Inferior parietal cortex (tissue), 1 donor: ENCODE results near the gene GID4.

Experiments
- DNase-seq: peaks from one replicate; pipeline ENCODE4 v3.0.0-alpha.2; 2016; ENCODE audit errors: extremely low spot score

The GID4 gene

DNA sequence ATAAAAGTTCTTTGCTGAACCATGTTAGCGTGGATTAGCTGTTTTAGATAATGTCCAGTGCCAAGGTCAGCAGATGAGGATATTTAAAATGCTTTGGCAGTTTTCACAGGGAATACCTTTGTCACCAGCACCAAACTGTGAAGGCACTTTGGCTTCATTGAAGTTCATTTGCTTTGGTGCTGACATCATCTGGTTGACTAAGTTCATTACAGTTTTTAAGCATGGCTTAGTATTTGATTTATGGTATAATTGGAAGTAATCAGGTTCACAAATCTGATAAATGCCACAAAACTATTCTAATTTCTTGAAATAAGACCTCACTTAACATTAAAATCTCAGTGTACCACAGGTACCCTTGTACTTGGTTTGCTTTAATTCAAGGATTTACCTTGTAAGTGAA lies 4.3 kb downstream of the GID4 start:
- DNase-seq: peak; percentile 44

- no peak for DNase-seq
Measured at GRCh38 chr17:18044609-18045008, 5.4 kb downstream of the GID4 start.

GRCh38 chr17:18045691-18046350 lies 6.6 kb downstream of the GID4 start:
- DNase-seq: no peak

GRCh38 chr17:18055597-18055996 lies 16.4 kb downstream of the GID4 start:
- no peak for DNase-seq

DNA sequence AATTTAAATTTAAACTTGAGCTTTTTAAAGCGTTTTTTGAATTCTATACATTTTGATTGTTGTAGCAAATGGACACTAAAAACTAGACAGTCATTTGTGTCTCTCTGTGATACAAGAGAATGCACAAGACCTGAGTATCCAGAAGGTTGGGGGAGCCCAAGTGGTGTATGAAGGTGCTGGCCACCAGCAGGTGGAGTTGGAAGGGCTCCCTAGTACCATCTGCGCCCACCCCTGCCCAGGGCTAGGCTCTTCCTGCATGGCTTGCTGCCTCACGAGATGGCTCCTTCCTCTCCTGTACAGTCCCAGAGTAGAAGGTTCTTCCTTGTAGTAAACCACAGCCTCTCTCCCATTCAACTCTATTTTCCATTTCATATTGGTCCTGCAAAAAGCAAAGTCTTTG lies 17.0 kb downstream of the GID4 start:
- no peak for DNase-seq

DNA sequence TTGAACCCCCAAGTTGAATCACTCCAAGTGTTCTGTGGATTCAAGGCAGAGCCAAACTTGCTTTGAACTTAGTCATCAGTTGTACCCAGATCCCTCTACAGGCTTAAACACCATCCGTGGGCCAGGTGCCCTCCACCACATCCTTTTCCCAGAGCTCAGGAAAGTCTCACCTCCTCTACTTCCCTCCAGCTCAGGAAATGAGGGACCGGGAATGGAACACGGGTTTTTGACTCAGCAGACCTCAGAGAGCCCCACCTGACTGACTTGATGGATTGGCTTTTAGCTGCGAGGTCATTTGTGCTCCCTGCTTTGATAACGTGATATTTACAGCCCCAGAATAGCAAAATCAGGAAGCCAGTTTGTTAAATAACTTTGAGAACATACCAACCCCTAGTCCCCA lies 20.1 kb downstream of the GID4 start:
- DNase-seq: no peak

- no peak for DNase-seq
Measured at GRCh38 chr17:18064053-18064452, 24.8 kb downstream of the GID4 start.

- no peak for DNase-seq
Measured at GRCh38 chr17:18065546-18065945, 26.3 kb downstream of the GID4 start.

GRCh38 chr17:18066866-18067265 lies 27.7 kb downstream of the GID4 start:
- DNase-seq: no peak

DNA sequence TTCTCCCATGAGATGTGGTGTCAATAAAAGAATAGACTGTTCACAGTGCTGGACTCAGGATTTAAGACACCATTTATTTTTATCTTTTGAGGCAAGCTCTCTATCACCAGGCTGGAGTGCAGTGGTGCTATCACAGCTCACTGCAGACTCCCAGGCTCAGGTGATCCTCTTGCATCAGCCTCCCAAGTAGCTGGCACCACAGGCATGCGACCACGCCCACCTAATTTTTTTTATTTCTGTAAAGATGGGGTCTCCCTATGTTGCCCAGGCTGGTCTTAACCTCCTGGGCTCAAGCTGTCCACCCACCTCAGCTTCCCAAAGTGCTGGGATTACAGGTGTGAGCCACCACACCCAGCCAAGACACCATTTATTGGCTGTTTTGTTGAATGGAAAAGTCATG lies 29.9 kb downstream of the GID4 start:
- DNase-seq: no peak

- peak; percentile 11 for DNase-seq
Measured at GRCh38 chr17:18070861-18071340, 31.7 kb downstream of the GID4 start.

- no peak for DNase-seq
Measured at GRCh38 chr17:18071751-18072150, 32.5 kb downstream of the GID4 start.

- no peak for DNase-seq
Measured at GRCh38 chr17:18074566-18075272, 35.5 kb downstream of the GID4 start.

GRCh38 chr17:18076936-18077335 lies 37.7 kb downstream of the GID4 start:
- no peak for DNase-seq

- no peak for DNase-seq
Measured at GRCh38 chr17:18079543-18079942, 40.3 kb downstream of the GID4 start.

- no peak for DNase-seq
Measured at GRCh38 chr17:18084256-18084655, 45.0 kb downstream of the GID4 start.

- DNase-seq: peak; percentile 92
Measured at GRCh38 chr17:18087610-18088491, 48.6 kb downstream of the GID4 start, which contains the start of gene DRG2. Gene DRG2, plus strand, starts transcription at chr17:18087948. Its CDS starts 76 bp downstream, at chr17:18088024.

DNA sequence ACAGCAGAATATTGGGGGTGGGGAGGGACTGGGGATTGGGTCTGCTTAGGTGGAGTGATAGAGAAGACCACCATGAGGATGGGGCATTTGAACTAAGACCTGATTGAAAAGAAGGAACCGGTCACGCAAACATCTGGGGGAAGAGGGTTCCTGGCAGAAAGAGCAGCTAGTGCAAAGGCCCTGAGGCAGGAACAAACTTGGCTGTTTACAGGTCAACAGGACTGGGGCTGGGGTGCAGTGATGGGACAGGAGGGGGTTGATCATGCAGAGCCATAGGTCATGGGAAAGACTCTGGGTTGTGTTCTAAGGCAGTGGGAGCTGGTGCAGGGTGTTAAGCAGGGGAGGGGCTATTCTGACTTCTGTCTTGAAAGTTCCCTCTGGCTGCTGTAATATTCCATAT lies 50.4 kb downstream of the GID4 start:
- DNase-seq: no peak

GRCh38 chr17:18093616-18094408 lies 54.6 kb downstream of the GID4 start:
- peak; percentile 10 for DNase-seq

GRCh38 chr17:18094409-18094807 lies 55.2 kb downstream of the GID4 start:
- DNase-seq: no peak

DNA sequence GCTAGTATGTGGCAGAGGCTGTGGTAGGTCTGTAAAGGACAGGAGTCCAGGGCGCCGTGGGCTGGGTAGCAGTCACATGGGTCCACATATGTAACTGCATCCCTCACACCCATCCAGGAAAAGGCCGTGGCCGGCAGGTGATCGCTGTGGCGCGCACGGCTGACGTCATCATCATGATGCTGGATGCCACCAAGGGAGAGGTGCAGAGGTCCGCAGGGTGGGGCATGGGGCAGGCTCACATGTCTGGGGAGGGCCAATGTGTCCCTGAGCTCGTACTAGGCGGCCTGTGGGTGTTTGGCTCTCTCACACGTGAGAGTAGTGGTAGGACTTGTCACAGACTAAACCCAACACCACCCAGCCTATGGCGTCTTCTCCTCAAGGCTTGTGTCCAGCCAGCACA lies 60.3 kb downstream of the GID4 start:
- no peak for DNase-seq

- no peak for DNase-seq
Measured at GRCh38 chr17:18100616-18101015, 61.4 kb downstream of the GID4 start.
